GM23248 (cell line): ENCODE results near the gene LRP1-AS. TPM values are rescaled to one million over a fixed set of nuclear protein-coding genes. Genes with fewer than 3 reads are reported as not detected.

ENCODE experiments used
- DNase-seq: peaks from one replicate; pipeline ENCODE4 v3.0.0-alpha.2; 2015
- H2AFZ ChIP-seq: fragments of 200-600 bp; sonication (generic); 2 replicates; pipeline ENCODE4 v1.6.1; 2016; ENCODE audit warnings: antibody characterized with exemption
- H3F3A ChIP-seq: fragments of 200-600 bp; sonication (generic); 2 replicates; pipeline ENCODE4 v1.6.1; 2016; ENCODE audit warnings: mild to moderate bottlenecking, antibody characterized with exemption, mixed run types; ENCODE audit not compliant: insufficient read depth
- H3K27ac ChIP-seq: fragments of 200-600 bp; sonication (generic); 2 replicates; pipeline ENCODE4 v1.5.1; 2016; ENCODE audit warnings: mild to moderate bottlenecking
- H3K27me3 ChIP-seq: fragments of 200-600 bp; sonication (generic); replicated peaks from 2 replicates; pipeline ENCODE4 v1.6.1; 2016; ENCODE audit warnings: mild to moderate bottlenecking; ENCODE audit not compliant: insufficient read depth
- H3K36me3 ChIP-seq: fragments of 200-600 bp; sonication (generic); 2 replicates; pipeline ENCODE4 v1.6.1; 2016; ENCODE audit warnings: low read depth, mild to moderate bottlenecking
- H3K4me1 ChIP-seq: fragments of 200-600 bp; sonication (generic); 2 replicates; pipeline ENCODE4 v1.6.1; 2016; ENCODE audit warnings: mild to moderate bottlenecking; ENCODE audit not compliant: insufficient read depth
- H3K4me2 ChIP-seq: fragments of 200-600 bp; sonication (generic); one replicate; pipeline ENCODE4 v1.6.1; 2016; ENCODE audit warnings: mild to moderate bottlenecking; ENCODE audit not compliant: unreplicated experiment
- H3K4me3 ChIP-seq: fragments of 200-600 bp; sonication (generic); 2 replicates; pipeline ENCODE4 v1.5.1; 2016; ENCODE audit warnings: mild to moderate bottlenecking
- H3K79me2 ChIP-seq: fragments of 200-600 bp; sonication (generic); 2 replicates; pipeline ENCODE4 v1.6.1; 2016; ENCODE audit warnings: mild to moderate bottlenecking; ENCODE audit not compliant: insufficient read depth
- H3K9ac ChIP-seq: fragments of 200-600 bp; sonication (generic); 2 replicates; pipeline ENCODE4 v1.6.1; 2016; ENCODE audit warnings: mild to moderate bottlenecking
- H3K9me2 ChIP-seq: fragments of 200-600 bp; sonication (generic); 2 replicates; pipeline ENCODE4 v1.6.1; 2016; ENCODE audit warnings: mixed run types, mild to moderate bottlenecking, moderate library complexity; ENCODE audit not compliant: insufficient read depth
- H3K9me3 ChIP-seq: fragments of 200-600 bp; sonication (generic); one replicate; pipeline ENCODE4 v1.6.1; 2017; ENCODE audit warnings: low read depth
- H4K20me1 ChIP-seq: fragments of 200-600 bp; sonication (generic); 2 replicates; pipeline ENCODE4 v1.6.0; 2016; ENCODE audit not compliant: insufficient read depth
- EZH2 ChIP-seq: fragments of 200-600 bp; sonication (generic); IDR thresholded peaks from 2 replicates; pipeline ENCODE4 v1.6.1; 2018; ENCODE audit warnings: antibody characterized with exemption, mild to moderate bottlenecking; ENCODE audit not compliant: insufficient read depth, poor library complexity, severe bottlenecking
- EZH2phosphoT487 ChIP-seq: fragments of 200-600 bp; sonication (generic); IDR thresholded peaks from 2 replicates; pipeline ENCODE4 v1.6.1; 2018; ENCODE audit warnings: antibody characterized with exemption, moderate library complexity, mild to moderate bottlenecking, low read depth; ENCODE audit not compliant: insufficient read depth
- WGBS, 2 experiments: methylation state at CpG; one replicate each; pipeline ENCODE4 v1.1.6; 2015 to 2017; ENCODE audit warnings: low lambda C conversion rate in 2 of 2, low coverage in 1 of 2; ENCODE audit errors: missing lambda C conversion rate in 2 of 2; 5-methylcytosine and 5-hydroxymethylcytosine counted together
- in situ Hi-C: fragments of 300-500 bp; cut with MboI; formaldehyde crosslinking; loops from 2 replicates; pipeline ENCODE4 v1.15.0; 2020
- polyA plus RNA-seq: library from polyadenylated mRNA; unstranded; fragments of >200 nt; fragmentation: Nextera tagmentation; extraction: Ambion mirVana; gene quantifications from 2 replicates; pipeline ENCODE4 v1.2.1, GENCODE V29; 2016
- total RNA-seq: library from RNA; depleted of rRNA; stranded (reverse); fragments of >200 nt; shearing (Covaris generic); gene quantifications from 2 replicates; pipeline ENCODE4 v1.2.3, GENCODE V29; 2014

The LRP1-AS gene
- total and polyA plus RNA-seq, 2 experiments from 2014 or later: 0.60 TPM; not detected in 1

DNA sequence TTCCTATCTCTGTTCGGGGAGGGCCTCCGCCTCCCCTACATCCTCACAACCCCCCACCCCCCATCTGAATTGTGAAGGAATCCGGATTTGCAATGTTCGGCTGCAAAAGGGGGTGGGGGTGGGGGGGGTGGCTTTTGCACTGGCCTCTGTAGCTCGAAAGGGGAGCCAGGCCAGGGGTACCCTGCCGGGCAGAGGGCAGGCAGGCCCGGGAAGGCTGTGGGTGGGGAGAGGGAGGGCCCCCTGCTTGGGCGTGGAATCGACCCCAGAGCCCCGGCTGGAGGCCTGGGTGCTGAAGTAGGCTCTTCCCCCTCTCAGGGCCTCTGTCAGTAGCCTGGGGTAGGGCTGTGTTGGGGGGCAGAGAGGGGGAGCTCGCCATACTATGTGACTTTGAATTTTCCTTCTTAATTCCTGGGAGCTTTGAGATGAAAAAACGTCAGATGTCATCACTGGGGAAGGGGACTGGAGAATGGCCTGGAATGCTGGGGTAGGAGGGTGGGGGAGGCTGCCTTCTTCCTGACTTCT is 18.0 kb downstream of the LRP1-AS start:
- in situ Hi-C loops: no loop called here
- H3K9ac ChIP-seq: peak overlapping the region; percentile 90
- peak overlapping the region; percentile 89 for H3K27ac ChIP-seq
- no peaks in the 10 kb centered on the region for H3K9me2 ChIP-seq
- H3K4me1 ChIP-seq: peaks cover 40% of the 10 kb centered on the region
- H3K27me3 ChIP-seq: no peaks in the 10 kb centered on the region
- peak; percentile 59 for DNase-seq
- peak overlapping the region; percentile 90 for H3K4me3 ChIP-seq
- no peaks in the 10 kb centered on the region for H4K20me1 ChIP-seq
- H2AFZ ChIP-seq: no peak overlapping the region
- peak overlapping the region; percentile 90 for H3K4me2 ChIP-seq
- WGBS, 2 experiments: 0% methylated on average over 6 to 12 of the region's 12 CpGs
- H3K79me2 ChIP-seq: peaks cover 58% of the 10 kb centered on the region
- no peaks in the 10 kb centered on the region for H3K36me3 ChIP-seq
- peaks cover 53% of the 10 kb centered on the region for H3F3A ChIP-seq
- no peaks in the 10 kb centered on the region for H3K9me3 ChIP-seq
- TF ChIP-seq EZH2phosphoT487 (no peak), EZH2 (no peak)

DNA sequence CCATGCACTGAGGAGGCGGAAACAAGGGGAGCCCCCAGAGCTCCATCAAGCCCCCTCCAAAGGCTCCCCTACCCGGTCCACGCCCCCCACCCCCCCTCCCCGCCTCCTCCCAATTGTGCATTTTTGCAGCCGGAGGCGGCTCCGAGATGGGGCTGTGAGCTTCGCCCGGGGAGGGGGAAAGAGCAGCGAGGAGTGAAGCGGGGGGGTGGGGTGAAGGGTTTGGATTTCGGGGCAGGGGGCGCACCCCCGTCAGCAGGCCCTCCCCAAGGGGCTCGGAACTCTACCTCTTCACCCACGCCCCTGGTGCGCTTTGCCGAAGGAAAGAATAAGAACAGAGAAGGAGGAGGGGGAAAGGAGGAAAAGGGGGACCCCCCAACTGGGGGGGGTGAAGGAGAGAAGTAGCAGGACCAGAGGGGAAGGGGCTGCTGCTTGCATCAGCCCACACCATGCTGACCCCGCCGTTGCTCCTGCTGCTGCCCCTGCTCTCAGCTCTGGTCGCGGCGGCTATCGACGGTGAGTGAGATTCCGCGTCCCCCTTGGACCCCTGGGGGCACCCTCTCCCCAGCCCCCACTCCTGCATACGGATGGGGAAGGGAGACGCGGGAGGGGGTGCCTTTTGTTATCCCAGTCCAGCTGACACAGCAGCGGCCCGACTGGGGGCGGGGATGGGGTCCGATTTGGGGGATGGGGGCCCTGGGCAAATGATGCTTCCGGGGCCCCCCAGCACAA is 18.7 kb downstream of the LRP1-AS start:
- peak overlapping the region; percentile 90 for H3K4me2 ChIP-seq

DNA sequence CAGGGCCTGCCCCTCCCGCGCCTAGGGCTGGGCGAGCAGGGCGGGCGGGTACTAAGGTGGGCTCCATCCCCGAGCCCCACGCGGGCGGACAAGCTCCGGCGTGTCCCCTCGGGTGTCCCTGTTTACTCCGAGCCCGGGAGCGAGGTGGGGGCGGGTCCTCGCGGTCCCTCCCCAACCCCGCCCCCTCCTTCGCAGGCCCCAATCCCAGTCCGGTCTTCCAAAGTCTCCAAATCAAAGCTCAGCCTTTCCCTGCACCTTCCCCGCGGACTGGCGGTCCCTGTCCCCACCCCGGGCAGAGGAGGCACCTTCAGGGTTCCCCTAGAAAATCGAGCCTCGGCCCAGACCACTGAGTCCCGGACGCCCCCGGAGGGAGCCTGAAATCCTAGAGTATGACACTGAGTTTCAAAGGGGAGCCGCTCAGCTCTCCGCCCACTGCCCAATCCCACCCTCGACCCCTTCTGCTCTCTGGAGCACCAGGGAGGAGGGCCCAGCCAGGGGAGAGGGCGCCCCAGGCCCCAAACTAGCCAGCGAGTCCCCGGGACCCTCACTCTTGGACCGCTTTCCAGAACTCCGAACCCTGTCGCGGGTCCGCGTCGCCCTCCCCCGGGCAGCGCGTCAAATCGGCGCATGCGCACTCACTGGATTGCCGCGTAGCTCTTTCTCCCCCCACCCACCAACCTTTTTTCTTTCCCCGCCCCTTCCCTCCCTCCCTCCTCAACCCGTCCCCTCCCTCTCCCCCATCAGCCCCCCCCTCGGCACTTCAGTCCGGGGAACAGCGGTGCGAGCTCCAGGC is 19.5 kb downstream of the LRP1-AS start, which contains the start of gene LRP1:
Gene LRP1 (plus strand): TSS at position 758 of the 793 bp plus-strand sequence. CDS start 482 bp downstream, outside the sequence.
- TF ChIP-seq EZH2: no peak
- no peak for TF ChIP-seq EZH2phosphoT487
- Histone ChIP-seq H3F3A (peaks cover 46% of the 10 kb centered on the region), H3K4me2 (peak within 1 kb of the TSS; percentile 90), H2AFZ (peak within 1 kb of the TSS; percentile 78), H3K4me1 (peaks cover 31% of the 10 kb centered on the region), H3K4me3 (peak within 1 kb of the TSS; percentile 90), H3K27me3 (no peaks in the 10 kb centered on the region), H4K20me1 (no peaks in the 10 kb centered on the region), H3K36me3 (no peaks in the 10 kb centered on the region), H3K9ac (peak within 1 kb of the TSS; percentile 90), H3K79me2 (peaks cover 45% of the 10 kb centered on the region), H3K9me2 (no peaks in the 10 kb centered on the region), H3K9me3 (no peaks in the 10 kb centered on the region), H3K27ac (peak within 1 kb of the TSS; percentile 89)
- in situ Hi-C loops: no loop called here
- DNase-seq: peak; percentile 91
- 1 to 2% methylated on average over 20 to 57 of the region's 57 CpGs for WGBS, 2 experiments

More for the DNA sequence above, 18.7 kb downstream of the LRP1-AS start:
- Histone ChIP-seq H3K9ac (peak overlapping the region; percentile 90), H4K20me1 (no peaks in the 10 kb centered on the region), H3K4me3 (peak overlapping the region; percentile 90), H3K27me3 (no peaks in the 10 kb centered on the region), H2AFZ (no peak overlapping the region), H3K36me3 (no peaks in the 10 kb centered on the region), H3K9me2 (no peaks in the 10 kb centered on the region), H3K4me1 (peaks cover 33% of the 10 kb centered on the region), H3K79me2 (peaks cover 51% of the 10 kb centered on the region), H3K9me3 (no peaks in the 10 kb centered on the region), H3F3A (peaks cover 49% of the 10 kb centered on the region), H3K27ac (peak overlapping the region; percentile 89)
- 0 to 2% methylated on average over 13 to 35 of the region's 35 CpGs for WGBS, 2 experiments
- TF ChIP-seq EZH2phosphoT487 (no peak), EZH2 (no peak)
- DNase-seq: peak; percentile 41
- in situ Hi-C loops: no loop called here

DNA sequence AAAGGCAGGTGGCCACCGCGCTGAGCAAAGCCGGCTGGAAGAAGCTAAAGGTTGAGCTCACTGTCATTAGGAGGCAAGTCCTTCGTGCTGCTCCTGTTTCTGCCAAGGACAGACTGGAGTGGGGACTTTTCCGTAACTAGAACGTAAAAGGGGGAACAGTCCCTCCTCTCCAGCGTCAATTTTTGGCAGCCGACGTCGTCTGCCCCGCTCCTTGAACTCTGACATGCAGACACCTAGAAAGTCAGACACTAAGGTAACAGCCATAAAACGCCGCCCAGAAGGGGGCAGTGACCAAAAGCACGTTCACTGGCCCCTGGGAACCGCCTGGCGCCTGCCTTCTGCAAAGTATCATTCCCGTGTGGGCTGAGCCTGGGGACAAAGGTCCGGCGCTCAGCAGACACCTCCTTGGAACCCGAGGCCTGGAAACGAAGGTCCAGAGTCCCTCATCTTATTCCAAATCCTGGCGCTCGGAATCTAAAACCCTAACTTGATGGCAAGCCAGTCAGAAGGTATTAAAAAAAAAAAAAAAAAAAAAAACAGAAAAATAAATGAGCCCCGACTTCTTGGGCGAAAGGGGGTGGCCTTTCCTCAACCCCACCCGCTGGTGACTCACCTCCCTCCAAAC is 20.2 kb downstream of the LRP1-AS start:
- Histone ChIP-seq H3K4me3 (peak overlapping the region; percentile 90), H3K27me3 (no peaks in the 10 kb centered on the region), H3K4me1 (peaks cover 24% of the 10 kb centered on the region), H3K9me2 (no peaks in the 10 kb centered on the region), H3K27ac (peak overlapping the region; percentile 89), H3F3A (peaks cover 39% of the 10 kb centered on the region), H3K9me3 (no peaks in the 10 kb centered on the region), H3K9ac (peak overlapping the region; percentile 90), H3K36me3 (no peaks in the 10 kb centered on the region), H3K4me2 (peak overlapping the region; percentile 88), H2AFZ (peak overlapping the region; percentile 78), H4K20me1 (no peaks in the 10 kb centered on the region), H3K79me2 (peaks cover 38% of the 10 kb centered on the region)
- 4% methylated on average over 25 to 26 of the region's 26 CpGs for WGBS, 2 experiments
- peak; percentile 70 for DNase-seq
- in situ Hi-C loops: no loop called here
- TF ChIP-seq EZH2phosphoT487: no peak
- no peak for TF ChIP-seq EZH2
